Stomach (tissue), 9 donors: ENCODE measurements around the gene PDE8A. TPM values are rescaled to one million over a fixed set of nuclear protein-coding genes. Genes with fewer than 3 reads are reported as not detected.

Experiments used
- DNase-seq, 2 donors: peaks; one replicate each; pipeline versions ENCODE4 v3.0.0 to v3.0.0-alpha.2; 2013 to 2019
- H3K27ac ChIP-seq, 5 donors: fragments of 200-600 bp in 4 of 5; sonication (generic) in 4 of 5; one replicate each; pipeline ENCODE4 v1.5.1; 2013 to 2019; ENCODE audit warnings: mild to moderate bottlenecking in 1 of 5, moderate library complexity in 1 of 5
- H3K27me3 ChIP-seq, 3 donors: fragments of 200-600 bp; sonication (generic); one replicate each; pipeline ENCODE4 v1.5.1; 2017 to 2019; ENCODE audit warnings: mixed run types in 1 of 3
- H3K36me3 ChIP-seq, 4 donors: fragments of 200-600 bp; sonication (generic); 1 replicate in 3 of 4; 2 replicates in 1 of 4; pipeline ENCODE4 v1.5.1; 2016 to 2019
- H3K4me1 ChIP-seq, 4 donors: fragments of 200-600 bp; sonication (generic); one replicate each; pipeline ENCODE4 v1.5.1; 2016 to 2019
- H3K4me3 ChIP-seq, 4 donors: fragments of 200-600 bp; sonication (generic) in 3 of 4; one replicate each; pipeline ENCODE4 v1.5.1; 2016 to 2019; ENCODE audit warnings: mild to moderate bottlenecking in 1 of 4
- H3K9me3 ChIP-seq, 4 donors: fragments of 200-600 bp; sonication (generic); one replicate each; pipeline ENCODE4 v1.5.1; 2016 to 2019
- CTCF ChIP-seq, 7 experiments: fragments of 450-650 bp in 4 of 7; fragments of 200-600 bp in 3 of 7; sonication (generic) in 3 of 7; IDR thresholded peaks; one replicate each; pipeline ENCODE4 v1.5.1; 2016 to 2019; ENCODE audit warnings: antibody characterized with exemption in 7 of 7, control low read depth in 2 of 7, mild to moderate bottlenecking in 1 of 7
- EP300 ChIP-seq: sonication (generic); formaldehyde crosslinking; IDR thresholded peaks from one replicate; pipeline ENCODE4 v1.6.1; 2017; ENCODE audit warnings: antibody characterized with exemption
- POLR2A ChIP-seq, 4 donors: fragments of 450-650 bp; IDR thresholded peaks; one replicate each; pipeline ENCODE4 v1.6.1; 2016; ENCODE audit warnings: antibody characterized with exemption in 4 of 4, control low read depth in 2 of 4, mild to moderate bottlenecking in 1 of 4, moderate library complexity in 1 of 4
- POLR2AphosphoS5 ChIP-seq, 3 donors: sonication (generic); formaldehyde crosslinking; IDR thresholded peaks; one replicate each; pipeline ENCODE4 v1.6.1; 2016; ENCODE audit warnings: antibody characterized with exemption in 3 of 3
- WGBS, 5 donors: extraction: QIAGEN DNeasy Blood & Tissue Kit in 3 of 5; methylation state at CpG; one replicate each; pipeline versions ENCODE4 v1.1.5 to v1.1.7; 2013 to 2018; 5-methylcytosine and 5-hydroxymethylcytosine counted together
- intact Hi-C: fragments of 100-400 bp; cut with DNase I; formaldehyde crosslinking; loops from one replicate; pipeline ENCODE4 v1.15.1; 2023; ENCODE audit warnings: low total_unique reads
- polyA plus RNA-seq, 3 donors: library from polyadenylated mRNA; stranded (reverse); fragments of 200-250 nt; gene quantifications; one replicate each; pipeline ENCODE4 v1.2.3, GENCODE V29; 2013
- total RNA-seq, 5 donors: library from RNA; depleted of rRNA; stranded (reverse); fragments of >200 nt; gene quantifications; one replicate each; pipeline versions ENCODE4 v1.1.0 to v1.2.3, GENCODE V29; 2014 to 2016
- donor health status: healthy with polysubstance abuse.
- donor health status: Bipolar disorder and iron deficiency.
- donor health status: healthy.

PDE8A gene
- total and polyA plus RNA-seq, 8 donors, result 15.6 to 85.9 (median 38.3) TPM

DNA sequence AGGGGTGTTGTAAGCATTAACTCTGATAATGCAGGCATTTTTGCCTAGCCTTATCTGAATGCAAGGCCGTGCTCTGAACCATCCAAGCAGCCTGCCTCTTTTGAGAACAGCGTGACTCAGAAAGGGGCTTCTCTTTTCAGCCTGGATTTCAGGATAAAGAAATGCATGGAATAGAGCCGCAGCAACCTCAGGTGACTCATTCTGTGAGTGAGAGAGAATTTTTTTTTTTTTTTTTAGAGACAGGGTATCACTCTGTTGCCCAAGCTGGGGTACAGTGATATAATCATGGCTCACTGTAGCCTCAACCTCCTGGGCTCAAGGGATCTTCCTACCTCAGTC, 20.6 kb upstream of the PDE8A start:
- 35 to 74% (median 60%) methylated on average over 3 of the region's 3 CpGs for WGBS, 5 donors
- peaks cover 0 to 7% (median 3%) of the 10 kb centered on the region in 4 donors for H3K9me3 ChIP-seq
- no peak for DNase-seq
- peaks cover 0 to 11% (median 3%) of the 10 kb centered on the region in 4 donors for H3K4me1 ChIP-seq
- intact Hi-C loops, result loop anchor here (10.0 kb wide), 1 partner anchor 204 kb away; no protein-coding TSS in a partner anchor
- TF ChIP-seq POLR2AphosphoS5 (IDR thresholded peaks at IDR 0.05) (no peak), CTCF (IDR thresholded peaks at IDR 0.05) (no peak), POLR2A (IDR thresholded peaks at IDR 0.05) (no peak)
- H3K4me3 ChIP-seq, result no peak overlapping the region
- H3K27ac ChIP-seq, result no peak overlapping the region
- no peaks in the 10 kb centered on the region for H3K36me3 ChIP-seq
- H3K27me3 ChIP-seq, result no peaks in the 10 kb centered on the region

GRCh38 chr15:84961707-84962106, 19.9 kb upstream of the PDE8A start:
- intact Hi-C loops, result loop anchor here (10.0 kb wide), 1 partner anchor 203 kb away; no protein-coding TSS in a partner anchor

DNA sequence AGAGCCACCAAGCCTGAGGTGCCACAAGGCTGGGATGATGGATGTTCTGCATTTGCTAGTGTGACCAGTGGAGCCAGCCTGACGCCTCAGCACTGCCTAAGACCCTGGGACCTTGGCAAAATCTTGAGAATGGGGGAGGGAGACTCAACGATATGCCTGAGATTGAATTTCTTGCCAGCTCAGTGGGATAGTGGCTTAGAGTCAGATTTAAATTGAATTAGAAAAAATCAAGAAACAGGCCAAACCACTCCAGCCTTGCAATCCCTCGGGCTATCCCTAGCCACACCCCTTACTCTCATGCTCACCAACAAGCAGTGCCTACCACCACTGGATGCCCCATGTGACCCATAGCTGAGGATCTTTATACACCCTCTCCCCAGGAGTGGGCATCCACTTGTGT, 18.7 kb upstream of the PDE8A start:
- H3K36me3 ChIP-seq, result no peaks in the 10 kb centered on the region
- intact Hi-C loops, result loop anchor here (10.0 kb wide), 1 partner anchor 202 kb away; no protein-coding TSS in a partner anchor
- H3K27ac ChIP-seq, result no peak overlapping the region
- no peaks in the 10 kb centered on the region for H3K27me3 ChIP-seq
- TF ChIP-seq CTCF (IDR thresholded peaks at IDR 0.05), result no peak
- no peak for TF ChIP-seq POLR2AphosphoS5 (IDR thresholded peaks at IDR 0.05)
- no peak for TF ChIP-seq POLR2A (IDR thresholded peaks at IDR 0.05)
- no peak for TF ChIP-seq EP300
- DNase-seq, result no peak
- H3K9me3 ChIP-seq, result peaks cover 0 to 7% (median 3%) of the 10 kb centered on the region in 4 donors
- peaks cover 0 to 11% (median 5%) of the 10 kb centered on the region in 4 donors for H3K4me1 ChIP-seq
- 51 to 73% (median 63%) methylated on average over 3 of the region's 3 CpGs for WGBS, 5 donors
- H3K4me3 ChIP-seq, result no peak overlapping the region

More at GRCh38 chr15:84961707-84962106, 19.9 kb upstream of the PDE8A start:
- 79 to 88% (median 85%) methylated on average over 3 of the region's 3 CpGs for WGBS, 5 donors
- Histone ChIP-seq H3K27ac (no peak overlapping the region), H3K4me3 (no peak overlapping the region), H3K4me1 (peaks cover 0 to 11% (median 3%) of the 10 kb centered on the region in 4 donors), H3K36me3 (no peaks in the 10 kb centered on the region), H3K9me3 (peaks cover 0 to 7% (median 3%) of the 10 kb centered on the region in 4 donors), H3K27me3 (no peaks in the 10 kb centered on the region)
- no peak for DNase-seq
- no peak for TF ChIP-seq EP300
- no peak for TF ChIP-seq POLR2A (IDR thresholded peaks at IDR 0.05)
- TF ChIP-seq CTCF (IDR thresholded peaks at IDR 0.05), result no peak
- no peak for TF ChIP-seq POLR2AphosphoS5 (IDR thresholded peaks at IDR 0.05)

DNA sequence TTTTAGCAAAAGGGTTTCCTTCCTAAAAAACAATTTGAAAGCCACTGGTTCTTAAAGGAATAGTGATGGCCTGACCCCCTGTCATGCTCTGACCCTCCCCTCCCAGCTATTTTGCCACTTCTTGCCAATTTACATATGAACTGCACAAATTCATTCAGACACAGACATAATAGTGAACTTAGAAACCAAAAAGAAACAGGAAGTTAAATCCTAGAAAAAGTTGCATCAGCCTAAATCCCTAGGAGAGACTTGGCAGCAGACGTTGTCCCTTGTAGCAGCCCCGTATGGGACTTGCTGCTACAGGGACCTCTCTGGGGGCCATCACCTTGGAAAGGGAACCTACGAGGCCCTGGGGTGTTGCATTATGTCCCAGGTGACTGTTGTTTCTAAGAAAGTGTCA, 14.3 kb upstream of the PDE8A start:
- TF ChIP-seq EP300 (no peak), CTCF (IDR thresholded peaks at IDR 0.05) (no peak), POLR2AphosphoS5 (IDR thresholded peaks at IDR 0.05) (no peak), POLR2A (IDR thresholded peaks at IDR 0.05) (no peak)
- peaks cover 0 to 7% (median 3%) of the 10 kb centered on the region in 4 donors for H3K9me3 ChIP-seq
- WGBS, 5 donors, result 35 to 58% (median 50%) methylated on average over 3 of the region's 3 CpGs

More for the DNA sequence above, 14.3 kb upstream of the PDE8A start:
- no peak overlapping the region for H3K4me3 ChIP-seq
- H3K36me3 ChIP-seq, result no peaks in the 10 kb centered on the region
- no peaks in the 10 kb centered on the region for H3K27me3 ChIP-seq
- H3K27ac ChIP-seq, result no peak overlapping the region
- no peak for DNase-seq
- H3K4me1 ChIP-seq, result peaks cover 0 to 5% (median 0%) of the 10 kb centered on the region in 4 donors
- intact Hi-C loops, result loop anchor here (10.0 kb wide), 1 partner anchor 197 kb away; no protein-coding TSS in a partner anchor
